HG03135 (cell line): ENCODE measurements around the gene PTH2.

Experiments used
- ATAC-seq: cut with Tn5 transposase; IDR thresholded peaks from one replicate; pipeline ENCODE4 v1.9.1; 2021; ENCODE audit warnings: mild to moderate bottlenecking, moderate library complexity; ENCODE audit not compliant: unreplicated experiment

The PTH2 gene

DNA sequence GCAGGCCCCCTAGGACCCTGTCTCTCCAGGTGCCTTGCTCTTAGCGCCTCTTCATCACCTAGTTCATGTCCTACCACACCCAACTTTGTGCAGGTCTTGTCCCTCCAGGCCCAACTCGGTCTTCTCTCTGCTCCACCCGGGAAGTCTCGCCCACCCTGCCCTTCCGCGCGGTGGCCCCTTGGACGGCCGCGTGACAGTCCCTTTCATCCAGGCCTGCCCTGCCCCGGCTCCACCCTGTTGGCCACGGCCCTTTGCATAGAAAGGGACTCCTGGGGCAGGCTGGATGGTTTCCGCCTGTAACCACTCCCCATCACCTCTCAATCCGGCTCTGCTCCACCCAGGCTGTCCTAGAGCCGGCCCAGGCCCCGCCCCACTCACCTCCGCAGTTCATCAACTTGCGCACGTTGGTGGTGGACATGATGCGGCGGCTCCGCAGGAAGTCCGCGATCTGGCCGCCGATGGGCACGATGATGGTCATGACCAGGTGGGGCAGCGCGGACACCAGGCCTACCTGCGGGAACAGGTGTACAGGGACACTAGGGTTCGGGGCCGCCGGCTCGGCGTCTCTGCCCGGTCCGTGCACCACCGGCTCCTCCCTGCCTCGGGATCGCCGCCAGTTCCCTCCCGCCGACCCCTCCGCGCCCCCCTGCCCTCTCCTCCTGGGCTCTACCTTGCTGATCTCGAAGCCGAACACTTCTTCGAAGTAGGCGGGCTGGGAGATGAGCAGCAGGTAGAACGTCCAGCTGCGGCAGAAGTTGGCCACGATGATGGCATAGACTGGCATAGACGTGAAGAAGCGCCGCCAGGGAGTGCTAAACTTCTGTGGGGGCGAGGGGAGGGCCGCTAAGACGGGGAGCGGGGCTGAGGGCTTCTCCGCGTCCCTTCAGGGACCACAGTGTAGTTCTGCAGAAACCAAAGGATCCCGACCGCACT lies 9.2 kb upstream of the PTH2 start:
- ATAC-seq, result no peak

DNA sequence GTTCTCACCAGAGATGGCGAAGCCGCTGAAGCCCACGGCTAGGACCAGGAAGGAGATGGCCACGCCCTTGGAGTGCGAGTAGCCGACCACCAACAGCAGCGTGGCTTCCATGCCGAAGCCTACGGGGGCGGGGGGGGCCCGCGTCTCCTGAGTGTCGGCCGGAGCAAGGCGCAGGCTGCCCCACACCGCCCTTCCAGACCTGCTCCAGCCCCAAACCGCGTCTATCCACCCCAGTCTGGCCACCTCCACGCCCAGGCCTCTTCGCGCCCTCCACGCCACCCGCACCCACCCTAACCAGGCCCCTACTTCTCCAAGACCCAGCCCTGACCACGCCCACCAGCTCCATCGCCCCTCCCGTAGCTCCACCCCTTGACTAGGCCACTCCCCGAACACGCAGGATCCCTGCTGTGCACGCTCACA lies 8.1 kb upstream of the PTH2 start:
- no peak for ATAC-seq

DNA sequence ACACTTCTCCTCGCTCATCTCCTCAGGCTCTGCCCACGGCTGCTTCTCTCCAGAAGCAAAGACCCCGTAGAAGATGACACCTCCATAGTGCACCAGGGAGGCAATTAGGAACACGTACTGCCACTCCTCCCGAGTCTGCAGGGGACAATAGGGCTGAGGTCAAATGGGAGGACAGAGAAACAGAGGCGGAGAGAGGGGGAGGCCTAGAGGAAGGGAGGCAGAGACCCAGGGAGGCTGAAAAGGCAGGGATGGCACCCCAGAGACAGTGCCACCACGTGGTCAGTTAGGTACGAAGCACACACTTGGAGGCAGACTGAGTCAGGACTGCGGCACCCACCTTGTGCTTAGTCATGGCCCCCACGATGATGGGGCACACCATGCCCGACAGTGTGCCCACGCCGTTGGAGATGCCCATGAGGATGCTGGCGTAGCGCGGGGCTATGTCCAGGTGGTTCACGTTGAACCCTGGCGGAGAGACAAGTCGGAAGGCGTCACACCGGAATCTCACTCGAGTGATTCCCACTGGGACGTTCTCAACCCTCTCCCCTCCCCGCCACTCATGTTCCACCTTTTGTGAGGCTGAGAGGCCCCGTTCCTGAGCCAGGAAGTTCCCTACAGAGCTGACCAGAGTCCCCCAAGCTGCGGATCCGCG lies 7.6 kb upstream of the PTH2 start:
- no peak for ATAC-seq

DNA sequence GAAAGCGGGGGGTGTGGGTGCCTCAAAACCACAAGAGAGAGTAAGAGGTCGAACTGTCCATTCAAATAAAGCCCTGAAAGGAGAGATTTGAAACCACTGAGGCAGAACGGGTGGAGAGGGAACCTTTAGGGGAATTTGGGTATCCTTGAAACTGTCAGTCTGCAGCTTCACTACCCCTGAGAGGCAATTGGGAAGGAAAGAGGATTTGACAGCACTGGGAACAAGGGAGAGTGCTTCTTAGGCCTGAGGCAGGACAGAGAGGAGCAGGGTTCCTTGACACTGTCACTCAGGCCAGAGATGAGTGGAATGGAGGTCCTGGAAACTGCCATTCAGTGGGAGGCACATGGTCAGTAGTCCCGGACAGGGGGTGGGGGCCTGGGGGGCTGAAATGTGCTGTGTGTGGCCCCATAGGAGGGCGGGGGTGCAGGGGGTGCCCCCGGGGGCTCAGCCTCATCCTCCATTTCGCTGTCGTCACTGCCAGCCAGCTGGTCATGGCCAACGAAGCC lies 7.0 kb upstream of the PTH2 start:
- ATAC-seq, result no peak

DNA sequence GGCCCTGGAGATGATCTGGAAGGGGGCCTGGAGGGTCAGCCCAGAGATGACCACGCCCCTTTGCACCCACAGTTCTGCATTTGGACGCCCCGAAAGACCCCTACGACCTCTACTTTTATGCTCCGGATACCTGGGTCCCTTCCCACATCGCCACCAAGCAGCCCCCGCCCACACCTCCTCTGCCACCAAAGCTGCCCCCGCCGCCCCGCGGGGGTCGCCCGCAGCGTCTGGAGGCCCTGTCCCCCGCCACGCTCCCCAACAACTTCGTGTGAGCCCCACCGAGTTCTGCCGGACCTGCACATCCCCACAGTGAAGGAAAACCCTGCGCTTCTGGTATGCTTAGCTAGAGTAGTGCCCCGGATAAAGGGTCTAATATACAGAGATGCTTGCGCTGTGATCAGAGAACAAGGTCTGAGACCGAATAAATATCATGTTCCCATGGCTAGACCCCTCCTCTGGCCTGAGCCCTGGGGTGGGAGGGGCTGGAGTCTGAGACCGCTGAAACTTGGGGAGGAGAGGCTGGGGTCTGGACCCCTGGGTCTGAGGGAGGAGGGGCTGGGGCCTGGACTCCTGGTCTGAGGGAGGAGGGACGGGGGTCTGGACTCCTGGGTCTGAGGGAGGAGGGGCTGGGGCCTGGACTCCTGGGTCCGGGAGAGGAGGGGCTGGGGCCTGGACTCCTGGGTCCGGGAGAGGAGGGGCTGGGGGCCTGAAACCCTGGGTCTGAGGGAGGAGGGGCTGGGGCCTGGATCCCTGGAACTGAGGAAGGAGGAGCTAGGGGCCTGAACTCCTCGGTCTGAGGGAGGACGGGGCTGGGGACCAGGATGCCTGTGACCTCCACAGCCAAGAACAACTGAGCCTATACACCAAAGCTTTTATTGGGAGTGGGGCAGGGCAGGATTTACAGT lies 5.6 kb upstream of the PTH2 start:
- no peak for ATAC-seq

DNA sequence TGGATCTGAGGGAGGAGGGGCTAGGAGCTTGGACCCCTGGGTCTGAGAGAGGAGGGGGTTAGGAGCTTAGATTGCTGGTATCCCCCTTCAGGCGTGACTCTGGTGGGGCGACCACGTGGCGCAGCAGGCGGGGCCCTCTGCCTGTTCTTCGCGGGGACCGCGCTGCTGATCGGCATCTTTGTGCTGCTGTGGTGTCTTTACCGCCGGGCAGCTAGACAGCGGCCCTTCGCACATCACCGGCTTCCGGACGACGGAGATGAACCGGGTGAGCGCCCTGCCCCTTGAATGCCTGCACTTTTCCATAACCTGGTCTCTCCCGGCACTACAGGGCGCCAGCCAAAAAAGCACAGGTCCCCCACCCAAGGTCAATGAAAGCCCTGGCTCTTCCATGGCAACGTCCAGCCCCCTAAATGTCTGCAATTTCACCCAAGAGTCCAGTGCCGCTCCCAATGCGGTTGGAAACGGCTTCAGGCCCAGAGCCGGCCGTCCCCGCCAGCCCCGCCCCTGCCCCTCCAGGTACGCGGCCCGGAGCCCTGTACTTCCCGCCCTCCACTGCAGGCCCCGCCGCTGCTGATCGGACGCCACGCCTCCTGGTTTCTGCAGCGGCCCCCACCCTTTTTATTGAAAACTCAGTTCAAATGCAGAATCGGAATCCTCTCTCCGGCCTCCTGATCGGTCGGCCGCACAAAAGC lies 4.8 kb upstream of the PTH2 start:
- ATAC-seq, result no peak

DNA sequence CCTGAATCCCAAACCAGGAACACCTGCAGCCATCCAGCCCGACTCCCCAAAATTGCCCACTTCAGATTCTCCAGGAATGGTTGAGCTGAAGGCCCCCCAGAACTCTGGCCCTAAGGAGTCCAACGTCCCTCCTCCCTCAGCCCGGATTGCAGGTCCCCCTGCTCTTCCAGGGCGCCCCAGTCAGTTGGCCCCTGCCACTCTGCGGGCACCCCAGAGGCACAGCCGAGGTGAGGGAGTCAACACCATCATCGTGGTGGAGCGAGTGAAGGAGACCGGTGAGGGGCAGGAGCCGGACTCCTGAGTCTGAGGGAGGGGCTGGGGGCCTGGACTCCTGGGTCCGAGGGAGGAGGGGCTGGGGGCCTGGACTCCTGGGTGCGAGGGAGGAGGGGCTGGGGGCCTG lies 4.1 kb upstream of the PTH2 start:
- no peak for ATAC-seq

DNA sequence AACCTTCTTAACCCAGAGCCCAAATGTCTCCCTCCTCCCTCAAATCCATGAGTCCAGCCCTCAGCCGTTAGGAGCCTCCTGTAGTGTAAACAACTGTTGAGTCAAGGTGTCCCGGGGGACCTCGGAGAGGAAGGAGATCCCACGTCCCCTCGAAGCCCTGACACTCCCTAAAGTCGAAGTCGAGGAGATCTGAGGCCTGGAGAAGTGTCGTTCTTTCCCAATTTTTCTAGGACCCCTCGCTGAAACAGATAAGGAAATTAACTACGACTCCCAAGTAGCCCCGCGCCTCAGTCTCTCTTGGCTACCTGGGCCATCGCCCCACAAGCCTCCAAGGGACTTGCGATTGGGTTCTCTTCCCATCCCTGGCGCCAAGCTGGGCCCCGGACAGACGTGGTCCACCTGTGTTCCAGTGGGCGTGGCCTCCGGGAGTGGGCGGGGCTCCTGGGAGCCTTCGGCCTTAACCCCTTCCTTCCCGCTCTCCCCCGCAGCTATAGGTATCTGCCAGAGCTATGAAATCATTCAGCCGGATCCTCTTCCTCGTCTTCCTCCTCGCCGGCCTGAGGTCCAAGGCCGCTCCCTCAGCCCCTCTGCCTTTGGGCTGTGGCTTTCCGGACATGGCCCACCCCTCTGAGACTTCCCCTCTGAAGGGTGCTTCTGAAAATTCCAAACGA lies 2.8 kb upstream of the PTH2 start:
- ATAC-seq, result no peak

DNA sequence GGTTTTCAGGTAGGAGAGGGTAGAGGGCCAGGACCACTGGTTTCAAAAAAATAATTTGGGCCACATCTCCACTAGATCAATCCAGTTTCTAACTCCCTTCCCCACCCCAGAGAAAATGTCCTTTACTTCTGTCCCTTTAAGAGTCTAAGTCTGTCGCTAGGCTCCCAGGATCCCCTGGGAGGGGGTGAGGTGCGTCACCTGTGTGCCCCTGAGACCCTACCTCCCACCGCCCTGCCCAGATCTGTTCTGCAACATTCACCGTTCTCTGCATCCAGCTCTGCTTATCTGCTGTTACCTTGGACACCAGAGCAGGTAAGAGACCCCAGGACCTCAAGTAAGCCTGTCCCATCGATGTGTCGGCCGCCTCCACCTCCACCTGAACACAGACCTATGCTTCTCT lies 1.9 kb upstream of the PTH2 start, which contains the start of gene GFY:
TSS of gene GFY (plus strand) at position 211 of the 400 bp plus-strand sequence. CDS start 1,043 bp downstream, outside the sequence.
- no peak for ATAC-seq

DNA sequence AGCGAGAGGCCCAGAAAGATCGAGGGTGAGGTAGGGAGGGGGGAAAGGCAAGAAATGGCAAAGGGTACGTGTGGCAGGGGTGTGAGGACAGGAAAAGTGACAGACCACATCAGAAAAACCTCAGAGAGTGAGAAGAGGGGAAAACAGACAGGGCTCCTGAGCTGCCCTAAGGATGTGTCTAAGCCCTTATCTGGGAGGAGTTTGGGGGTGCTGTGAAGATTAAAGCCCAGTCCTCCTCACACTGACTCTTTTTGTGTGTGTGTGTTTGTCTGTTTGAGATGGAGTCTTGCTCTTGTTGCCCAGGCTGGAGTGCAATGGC lies 703 bp upstream of the PTH2 start:
- ATAC-seq, result no peak

DNA sequence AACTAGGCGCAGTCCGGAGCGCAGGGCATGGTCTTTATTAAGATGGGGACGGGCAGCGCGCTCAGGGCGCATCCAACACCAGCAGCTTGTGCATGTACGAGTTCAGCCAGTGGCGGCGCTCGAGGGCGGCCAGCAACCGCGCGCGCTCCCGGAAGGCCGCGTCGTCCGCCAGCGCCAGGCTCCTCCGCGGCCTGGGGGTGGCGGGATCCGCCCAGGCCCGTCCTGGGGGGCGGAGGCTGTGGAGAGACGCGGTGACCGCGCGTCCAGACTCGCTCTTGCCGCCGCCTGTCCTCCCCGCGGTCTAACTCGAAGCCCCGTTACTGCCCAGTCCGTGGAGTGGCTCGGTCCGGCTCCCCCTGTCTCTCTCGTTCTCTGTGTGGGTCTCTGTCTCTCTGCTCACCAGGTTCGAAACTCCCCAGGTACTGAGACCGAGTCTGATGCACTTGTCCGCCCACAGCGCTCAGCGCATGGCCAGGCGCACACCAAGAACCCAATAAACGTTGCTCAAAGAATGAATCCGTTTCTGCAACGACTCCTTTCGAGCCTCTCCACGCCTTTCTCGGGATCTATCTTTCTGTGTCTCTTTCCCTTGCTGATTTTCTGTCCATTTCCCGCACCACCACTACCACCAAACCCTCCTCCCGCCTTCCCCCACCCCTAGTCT lies 702 bp downstream of the PTH2 start:
- no peak for ATAC-seq

DNA sequence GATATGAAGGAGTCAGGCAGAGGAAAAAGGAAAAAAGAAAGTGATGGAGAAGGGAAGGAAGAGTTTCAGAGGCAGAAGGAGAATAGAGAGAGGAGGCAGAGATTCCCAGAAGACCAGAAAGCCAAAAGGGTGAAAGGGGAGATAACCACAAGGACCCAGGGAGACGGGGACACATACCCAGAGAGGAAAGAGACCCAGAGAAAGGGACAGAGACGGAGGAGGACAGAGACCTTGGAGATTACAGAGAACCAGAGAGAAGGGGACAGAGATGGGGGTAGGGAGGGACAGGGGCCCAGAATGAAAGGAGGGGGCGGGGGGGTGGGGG lies 1.4 kb downstream of the PTH2 start:
- ATAC-seq, result no peak

DNA sequence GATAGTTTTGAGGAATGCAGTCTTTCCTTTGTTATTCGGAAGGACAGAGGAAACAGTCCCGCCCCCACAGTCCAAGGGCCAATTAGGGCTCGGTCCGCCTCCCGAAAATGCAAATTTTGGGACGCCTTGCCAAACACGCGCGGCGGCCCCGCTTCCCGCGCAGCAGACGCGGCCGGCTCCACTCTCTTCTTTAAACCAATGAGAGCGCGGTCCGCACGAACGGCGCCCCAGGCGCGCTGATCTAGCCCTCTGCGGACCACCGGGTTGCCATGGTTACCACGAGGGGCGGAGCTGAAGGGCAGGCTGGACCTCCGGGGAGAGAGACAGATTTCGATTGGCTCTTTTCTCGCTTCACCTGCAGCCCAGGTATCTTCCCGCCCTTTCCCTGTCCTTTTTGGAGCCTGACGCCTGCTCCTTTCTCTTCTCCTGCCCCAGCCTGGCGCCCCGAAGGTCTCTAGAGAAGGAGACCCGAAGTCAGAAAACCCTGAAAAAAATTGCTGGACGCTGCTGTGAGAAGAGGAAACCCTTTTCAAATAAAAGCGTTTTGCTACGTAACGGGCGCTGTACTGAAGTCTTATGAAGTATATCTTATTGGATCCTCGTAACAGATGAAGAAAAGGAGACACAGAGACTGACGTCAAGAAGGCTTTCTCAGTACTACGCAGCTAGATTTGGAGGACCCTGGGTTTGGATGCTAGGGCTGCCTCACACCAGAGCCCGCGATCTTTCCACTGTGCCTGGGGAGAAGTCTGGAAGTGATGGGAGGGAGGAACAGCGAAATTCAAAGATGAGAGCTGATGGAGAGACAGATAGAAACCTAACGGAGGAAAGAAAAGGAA lies 2.0 kb downstream of the PTH2 start:
- no peak for ATAC-seq

DNA sequence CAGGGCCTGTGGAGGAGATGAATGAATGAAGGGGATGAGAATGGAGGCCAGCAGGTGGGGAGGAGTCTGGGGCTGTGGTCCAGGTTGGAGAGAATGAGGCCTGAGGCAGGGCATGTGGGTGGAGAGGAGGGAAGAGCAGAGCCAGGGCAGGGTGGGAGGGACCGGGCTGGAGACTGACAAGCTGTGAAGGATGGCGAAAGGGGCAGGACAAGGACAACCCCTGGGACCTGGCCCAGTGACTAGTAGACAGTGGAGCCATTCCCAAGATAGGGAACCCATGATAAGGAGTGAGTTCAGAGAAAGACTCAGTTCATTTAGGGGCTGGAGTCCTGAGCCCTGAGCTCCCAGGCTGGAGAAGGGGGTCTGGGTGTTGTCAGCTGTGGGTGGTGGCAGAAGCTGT lies 3.0 kb downstream of the PTH2 start:
- ATAC-seq, result no peak

DNA sequence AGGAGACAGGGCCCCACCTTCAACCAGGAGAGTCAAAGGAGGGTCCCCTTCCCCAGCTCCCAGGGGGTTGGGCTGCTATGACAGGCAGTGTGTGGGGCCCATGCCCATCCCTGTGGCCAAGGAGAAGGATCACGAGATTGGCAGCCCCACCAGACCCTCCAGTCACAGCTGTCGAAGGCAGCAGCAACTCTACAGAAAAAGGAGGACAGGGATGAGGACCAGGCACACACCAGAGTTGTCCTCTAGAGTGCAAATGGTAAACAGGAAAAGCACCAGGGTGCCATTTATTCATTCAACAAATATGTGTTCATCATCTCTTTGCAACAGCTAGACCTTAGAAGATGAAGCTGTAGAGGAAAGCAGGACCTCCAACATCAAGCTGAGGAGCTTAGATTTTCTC lies 4.1 kb downstream of the PTH2 start:
- no peak for ATAC-seq

DNA sequence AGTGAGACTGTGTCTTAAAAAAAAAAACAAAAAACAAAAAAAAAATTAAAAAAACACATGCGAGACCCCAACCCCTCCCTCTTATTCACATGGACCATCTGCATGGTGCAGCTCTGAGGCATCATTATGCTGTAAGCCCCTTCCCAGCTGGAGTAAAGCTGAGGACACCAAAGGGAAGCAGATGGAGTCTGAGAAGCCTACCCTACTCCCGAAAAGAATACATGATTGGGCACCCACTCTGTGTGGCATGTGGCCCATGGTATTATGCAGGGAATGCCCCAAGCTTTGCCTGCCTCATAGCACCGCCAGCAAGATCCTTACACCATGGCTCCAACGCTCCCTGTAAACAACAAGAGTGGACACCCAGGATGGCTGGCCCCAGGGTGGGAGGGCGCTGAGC lies 4.7 kb downstream of the PTH2 start:
- no peak for ATAC-seq

DNA sequence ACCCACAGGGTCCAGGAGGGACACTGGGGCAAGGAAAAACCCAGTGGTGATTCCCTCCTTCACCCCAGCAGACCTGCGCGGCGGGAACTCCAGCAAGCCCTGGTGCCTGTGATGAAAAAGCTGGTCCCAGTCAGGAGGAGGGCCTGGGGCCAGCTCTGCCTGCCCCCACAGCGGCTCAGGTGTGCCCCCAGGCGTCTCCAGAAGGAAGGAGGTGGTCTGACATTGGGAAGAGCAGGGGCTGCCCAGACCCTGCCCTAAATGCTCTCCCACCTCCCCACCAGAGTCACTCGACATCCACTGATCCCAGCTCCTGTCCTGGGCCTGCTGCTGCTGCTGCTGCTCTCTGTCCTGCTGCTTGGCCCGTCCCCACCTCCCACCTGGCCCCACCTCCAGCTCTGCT lies 6.2 kb downstream of the PTH2 start:
- ATAC-seq, result no peak

DNA sequence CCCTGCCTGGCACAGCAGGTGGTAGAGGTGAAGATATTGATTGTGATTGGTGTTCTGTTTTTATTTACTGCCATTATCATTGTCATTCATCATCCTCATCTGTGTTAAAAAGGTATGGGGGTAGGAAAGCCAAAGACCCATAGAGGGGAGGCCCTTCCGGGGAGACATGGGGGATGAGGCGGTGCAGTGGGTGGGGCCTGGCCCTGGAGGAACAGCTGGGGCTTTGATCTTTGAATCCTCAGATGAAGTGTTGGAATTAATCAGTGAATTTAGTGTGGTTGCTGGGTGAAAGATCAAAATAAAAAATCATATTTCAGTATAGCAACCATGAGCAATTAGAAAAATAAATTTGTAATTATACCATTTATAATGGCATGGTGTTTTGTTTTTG lies 7.4 kb downstream of the PTH2 start:
- no peak for ATAC-seq
